Measurements from ENCODE around the gene PLCL2.

Gene PLCL2

DNA sequence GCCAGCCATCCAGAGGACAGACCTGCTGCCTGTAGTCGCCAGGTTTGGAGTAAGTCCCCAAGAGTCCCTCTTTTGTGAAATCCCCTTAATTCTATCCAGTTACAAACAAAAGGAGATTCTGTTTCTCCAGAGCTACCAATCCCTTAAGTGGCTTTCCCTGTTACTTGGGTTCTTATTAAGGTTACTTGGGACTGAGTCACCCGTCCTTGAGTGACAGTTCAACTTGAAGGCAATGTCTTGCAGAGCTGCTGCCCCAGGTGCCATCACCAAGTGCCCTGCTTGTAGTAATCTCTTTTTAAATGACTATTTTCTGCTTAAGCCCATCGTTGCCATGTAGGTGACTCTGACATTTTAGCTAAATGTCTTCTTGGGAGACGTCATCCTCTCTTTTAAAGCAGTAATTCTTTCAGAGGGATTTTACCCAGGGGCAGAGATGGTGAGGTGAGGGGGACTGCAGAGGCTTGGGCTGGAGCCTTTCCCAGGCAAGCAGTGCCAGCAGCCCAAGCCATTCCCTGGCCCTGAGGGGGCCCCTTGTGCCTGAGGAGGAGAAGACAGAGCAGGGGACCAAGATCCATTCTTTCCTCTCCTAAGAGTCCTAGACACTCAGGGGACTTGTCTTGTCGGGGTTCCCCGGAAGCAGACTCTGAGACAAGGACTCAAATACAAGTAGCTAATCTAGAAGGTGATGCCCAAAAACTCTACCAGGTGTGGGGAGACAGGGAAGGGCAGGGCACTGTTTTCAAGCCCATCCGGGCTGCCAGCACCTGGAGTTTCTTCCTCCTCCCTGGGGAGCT lies 253.7 kb downstream of the PLCL2 start:
- Histone ChIP-seq H3K9me3 (ENCODE audit: control extremely low read depth in 1 of 5, control insufficient read depth in 4 of 5, insufficient read depth in 2 of 5, low read depth in 1 of 5, low read length in 4 of 5) (peaks cover 0 to 17% (median 4%) of the 10 kb centered on the region in 5 experiments), H3K4me1 (ENCODE audit: control extremely low read depth in 1 of 4, control insufficient read depth in 4 of 4, insufficient read depth in 4 of 4, low read length in 3 of 4) (no peaks in the 10 kb centered on the region), H3K27me3 (replicated peaks in 2 of 5; ENCODE audit: control insufficient read depth in 4 of 5, insufficient read depth in 5 of 5, low read length in 4 of 5) (no peaks in the 10 kb centered on the region), H3K27ac (ENCODE audit: insufficient read depth in 1 of 2, low read depth in 1 of 2, low read length in 2 of 2, poor library complexity in 1 of 2, severe bottlenecking in 2 of 2) (no peak overlapping the region), H3K4me3 (ENCODE audit: control insufficient read depth in 1 of 7, extremely low read depth in 1 of 7, insufficient read depth in 4 of 7, low read depth in 2 of 7, low read length in 6 of 7) (no peak overlapping the region), H3K36me3 (ENCODE audit: control insufficient read depth in 4 of 4, insufficient read depth in 4 of 4, low read length in 3 of 4) (no peaks in the 10 kb centered on the region)
- ChIA-PET POLR2A (no interaction called here), CTCF (no interaction called here)
- no peak for DNase-seq
- 100% methylated on average over 2 of the region's 7 CpGs for WGBS (ENCODE audit: insufficient coverage)
